Loucy (cell line): ENCODE results near the gene WTAP.

Experiments used
- EZH2phosphoT487 ChIP-seq: fragments of 200-600 bp; IDR thresholded peaks from 2 replicates; pipeline ENCODE4 v1.6.1; 2018; ENCODE audit warnings: antibody characterized with exemption, mild to moderate bottlenecking, moderate library complexity, borderline replicate concordance
- TF ChIP-seq, protein P1 (sequence below): fragments of 200-600 bp; sonication (generic); conservative IDR thresholded peaks from 2 replicates; pipeline ENCODE4 v1.5.1; 2014; ENCODE audit warnings: mild to moderate bottlenecking, antibody characterized with exemption, low read length

DNA sequence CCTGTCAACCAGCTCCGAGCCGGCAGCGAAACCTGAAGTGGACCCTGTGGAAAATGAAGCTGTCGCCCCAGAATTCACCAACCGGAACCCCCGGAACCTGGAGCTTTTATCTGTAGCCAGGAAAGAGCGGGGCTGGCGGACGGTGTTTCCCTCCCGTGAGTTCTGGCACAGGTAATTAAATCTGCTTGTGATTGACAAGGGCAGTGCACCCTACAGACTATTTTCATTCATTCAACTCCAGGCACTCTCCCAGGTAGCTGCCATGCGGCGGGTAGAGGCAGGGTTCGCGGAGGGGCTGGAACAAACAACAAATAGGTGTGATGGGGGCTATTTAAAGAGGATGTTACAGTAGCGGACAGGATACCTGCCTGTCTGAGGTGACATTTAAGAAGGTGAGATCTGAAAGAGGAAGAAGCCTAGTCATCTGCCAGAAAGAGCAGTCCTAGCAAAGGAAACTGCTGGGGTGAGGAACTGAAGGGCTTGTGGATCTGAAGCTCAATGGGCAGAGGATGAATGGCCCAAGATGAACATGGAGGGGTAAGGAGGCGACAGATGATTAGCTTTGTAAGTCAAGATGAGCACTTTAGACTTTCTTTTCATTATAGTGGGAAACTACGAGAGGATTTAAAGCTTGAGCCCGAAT, 63.8 kb downstream of the WTAP start:
- TF ChIP-seq, protein P1, sequence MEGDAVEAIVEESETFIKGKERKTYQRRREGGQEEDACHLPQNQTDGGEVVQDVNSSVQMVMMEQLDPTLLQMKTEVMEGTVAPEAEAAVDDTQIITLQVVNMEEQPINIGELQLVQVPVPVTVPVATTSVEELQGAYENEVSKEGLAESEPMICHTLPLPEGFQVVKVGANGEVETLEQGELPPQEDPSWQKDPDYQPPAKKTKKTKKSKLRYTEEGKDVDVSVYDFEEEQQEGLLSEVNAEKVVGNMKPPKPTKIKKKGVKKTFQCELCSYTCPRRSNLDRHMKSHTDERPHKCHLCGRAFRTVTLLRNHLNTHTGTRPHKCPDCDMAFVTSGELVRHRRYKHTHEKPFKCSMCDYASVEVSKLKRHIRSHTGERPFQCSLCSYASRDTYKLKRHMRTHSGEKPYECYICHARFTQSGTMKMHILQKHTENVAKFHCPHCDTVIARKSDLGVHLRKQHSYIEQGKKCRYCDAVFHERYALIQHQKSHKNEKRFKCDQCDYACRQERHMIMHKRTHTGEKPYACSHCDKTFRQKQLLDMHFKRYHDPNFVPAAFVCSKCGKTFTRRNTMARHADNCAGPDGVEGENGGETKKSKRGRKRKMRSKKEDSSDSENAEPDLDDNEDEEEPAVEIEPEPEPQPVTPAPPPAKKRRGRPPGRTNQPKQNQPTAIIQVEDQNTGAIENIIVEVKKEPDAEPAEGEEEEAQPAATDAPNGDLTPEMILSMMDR = no peak
- TF ChIP-seq EZH2phosphoT487 = no peak
